ENCODE data around the gene GPBP1.

GRCh38 chr5:57291894-57292293 is 118.0 kb downstream of the GPBP1 start:
- no peak for TF ChIP-seq POLR2AphosphoS5 (IDR thresholded peaks at IDR 0.05; ENCODE audit: low read depth, low read length)
- no peak for TF ChIP-seq SMC3 (IDR thresholded peaks at IDR 0.05; ENCODE audit: low read depth, low read length)
